Transverse colon (tissue), 3 donors: ENCODE measurements around the gene RPS6KA3.

Experiments
- CTCF ChIP-seq, 5 experiments: fragments of 200-600 bp in 3 of 5; fragments of 450-650 bp in 2 of 5; sonication (generic) in 3 of 5; IDR thresholded peaks; 1 replicate in 2 of 5; 2 replicates in 3 of 5; pipeline ENCODE4 v1.5.1; 2016 to 2017; ENCODE audit warnings: antibody characterized with exemption in 5 of 5, inconsistent platforms in 3 of 5, mild to moderate bottlenecking in 2 of 5, moderate library complexity in 1 of 5
- EP300 ChIP-seq: sonication (generic); formaldehyde crosslinking; IDR thresholded peaks from one replicate; pipeline ENCODE4 v1.6.1; 2017; ENCODE audit warnings: antibody characterized with exemption, low read depth

GRCh38 chrX:20128670-20129069 lies 138.0 kb downstream of the RPS6KA3 start:
- TF ChIP-seq CTCF (IDR thresholded peaks at IDR 0.05) (no peak), EP300 (no peak)
